Activated naive CD4-positive, alpha-beta T cell treated with anti-CD3 and anti-CD28 coated beads, Interleukin-2, amount 50 U/mL, for 24 hours (primary cell): Measurements from ENCODE around the gene TRAF3IP3.

ENCODE experiments used
- H3K27ac Mint-ChIP-seq: one replicate; pipeline ENCODE4 v1.8.0; 2021; ENCODE audit warnings: mild to moderate bottlenecking, mixed read lengths
- H3K27me3 Mint-ChIP-seq: one replicate; pipeline ENCODE4 v1.8.0; 2021; ENCODE audit warnings: mixed read lengths
- H3K36me3 Mint-ChIP-seq: one replicate; pipeline ENCODE4 v1.8.0; 2021; ENCODE audit warnings: mixed read lengths
- H3K4me1 Mint-ChIP-seq: one replicate; pipeline ENCODE4 v1.8.0; 2021; ENCODE audit warnings: mixed read lengths
- H3K4me3 Mint-ChIP-seq: one replicate; pipeline ENCODE4 v1.8.0; 2021; ENCODE audit warnings: mild to moderate bottlenecking, mixed read lengths
- H3K9me3 Mint-ChIP-seq: one replicate; pipeline ENCODE4 v1.8.0; 2021; ENCODE audit warnings: mixed read lengths

TRAF3IP3 gene

DNA sequence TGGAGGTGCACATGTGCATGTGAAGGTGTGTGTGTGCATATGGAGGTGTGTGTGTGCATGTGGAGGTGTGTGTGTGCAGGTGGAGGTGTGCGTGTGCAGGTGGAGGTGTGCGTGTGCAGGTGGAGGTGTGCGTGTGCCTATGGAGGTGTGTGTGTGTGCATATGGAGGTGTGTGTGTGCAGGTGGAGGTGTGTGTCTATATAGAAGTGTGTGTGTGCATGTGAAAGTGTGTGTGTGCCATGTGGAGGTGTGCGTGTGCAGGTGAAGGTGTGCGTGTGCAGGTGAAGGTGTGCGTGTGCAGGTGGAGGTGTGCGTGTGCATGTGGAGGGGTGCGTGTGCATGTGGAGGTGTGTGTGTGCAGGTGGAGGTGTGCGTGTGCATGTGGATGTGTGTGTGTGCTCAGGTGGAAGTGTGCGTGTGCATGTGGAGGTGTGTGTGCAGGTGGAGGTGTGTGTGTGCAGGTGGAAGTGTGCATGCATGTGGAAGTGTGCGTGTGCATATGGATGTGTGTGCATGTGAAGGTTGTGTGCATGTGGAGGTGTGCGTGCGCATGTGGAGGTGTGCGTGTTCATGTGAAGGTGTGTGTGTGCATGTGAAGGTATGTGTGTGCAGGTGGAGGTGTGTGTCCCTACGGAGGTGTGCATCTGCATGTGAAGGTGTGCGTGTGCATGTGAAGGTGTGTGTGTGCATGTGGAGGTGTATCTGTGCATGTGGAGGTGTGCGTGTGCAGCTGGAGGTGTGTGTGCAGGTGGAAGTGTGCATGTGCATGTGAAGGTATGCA is 15.0 kb downstream of the TRAF3IP3 start:
- no peak overlapping the region for H3K27ac Mint-ChIP-seq
- peaks cover 35% of the 10 kb centered on the region for H3K4me1 Mint-ChIP-seq
- H3K27me3 Mint-ChIP-seq, result no peaks in the 10 kb centered on the region
- H3K4me3 Mint-ChIP-seq, result no peak overlapping the region
- H3K36me3 Mint-ChIP-seq, result peaks cover 31% of the 10 kb centered on the region
- H3K9me3 Mint-ChIP-seq, result no peaks in the 10 kb centered on the region

DNA sequence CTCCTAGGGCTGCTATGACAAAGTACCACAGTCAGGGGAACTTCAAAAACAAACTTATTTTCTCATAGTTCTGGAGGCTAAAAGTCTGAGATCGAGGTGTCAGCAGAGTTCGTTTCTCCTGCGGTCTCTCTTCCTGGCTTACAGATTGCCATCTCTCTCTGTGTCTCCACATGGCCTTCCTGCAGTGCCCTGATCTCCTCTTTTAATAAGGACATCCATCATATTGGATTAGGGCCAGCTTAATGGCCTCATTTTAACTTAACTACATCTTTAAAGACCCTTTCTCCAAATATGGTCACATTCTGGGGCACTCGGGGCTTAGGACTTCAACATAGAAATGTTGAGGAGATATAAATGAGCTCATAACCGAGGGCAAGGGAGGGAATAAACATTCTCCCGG is 16.3 kb downstream of the TRAF3IP3 start:
- Mint-ChIP-seq H3K27me3 (no peaks in the 10 kb centered on the region), H3K36me3 (peaks cover 31% of the 10 kb centered on the region), H3K4me1 (peaks cover 30% of the 10 kb centered on the region), H3K4me3 (no peak overlapping the region), H3K9me3 (no peaks in the 10 kb centered on the region), H3K27ac (no peak overlapping the region)

DNA sequence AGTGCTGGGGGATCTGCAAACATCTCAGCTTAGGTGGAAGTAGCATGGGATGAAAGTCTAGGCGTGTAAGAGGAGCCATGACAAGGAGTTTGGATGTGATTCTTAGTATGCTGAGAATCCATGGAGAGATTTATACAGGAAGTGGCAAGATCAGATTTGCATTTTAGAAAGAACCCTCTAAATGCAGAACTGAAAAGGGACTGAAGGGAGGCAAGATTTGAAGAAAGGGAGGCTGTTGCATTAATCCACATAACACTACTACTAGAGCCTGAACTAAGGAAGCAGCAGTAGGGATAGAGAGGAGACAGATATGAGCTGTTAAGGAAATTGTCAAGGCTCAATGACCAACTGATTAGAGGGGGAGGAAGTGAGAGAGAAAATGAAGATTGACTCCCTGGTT is 18.7 kb downstream of the TRAF3IP3 start:
- no peak overlapping the region for H3K4me3 Mint-ChIP-seq
- H3K4me1 Mint-ChIP-seq, result peaks cover 30% of the 10 kb centered on the region
- no peaks in the 10 kb centered on the region for H3K27me3 Mint-ChIP-seq
- peaks cover 41% of the 10 kb centered on the region for H3K36me3 Mint-ChIP-seq
- no peaks in the 10 kb centered on the region for H3K9me3 Mint-ChIP-seq
- peak overlapping the region; percentile 93 for H3K27ac Mint-ChIP-seq

DNA sequence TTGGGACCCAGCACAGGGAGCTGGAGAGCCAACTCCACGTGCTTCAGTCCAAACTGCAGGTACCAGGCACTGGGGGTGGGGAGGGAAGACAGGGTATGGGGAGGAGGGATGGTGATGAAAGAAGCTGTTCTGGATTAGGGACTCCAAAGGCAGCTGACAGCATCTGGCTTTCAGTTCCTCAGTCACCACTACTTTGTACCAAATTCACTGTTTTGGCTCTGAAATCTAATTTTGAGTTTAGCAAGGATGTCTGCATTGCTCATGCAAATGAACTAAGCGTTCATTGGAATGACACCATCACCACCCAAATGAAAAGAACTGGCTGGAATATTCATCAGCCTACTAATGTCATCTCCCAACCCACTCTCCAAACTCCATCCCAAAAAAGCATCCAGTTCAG is 19.8 kb downstream of the TRAF3IP3 start:
- H3K4me3 Mint-ChIP-seq, result no peak overlapping the region
- peak overlapping the region; percentile 66 for H3K27ac Mint-ChIP-seq
- H3K36me3 Mint-ChIP-seq, result peaks cover 44% of the 10 kb centered on the region
- H3K27me3 Mint-ChIP-seq, result no peaks in the 10 kb centered on the region
- peaks cover 34% of the 10 kb centered on the region for H3K4me1 Mint-ChIP-seq
- no peaks in the 10 kb centered on the region for H3K9me3 Mint-ChIP-seq

DNA sequence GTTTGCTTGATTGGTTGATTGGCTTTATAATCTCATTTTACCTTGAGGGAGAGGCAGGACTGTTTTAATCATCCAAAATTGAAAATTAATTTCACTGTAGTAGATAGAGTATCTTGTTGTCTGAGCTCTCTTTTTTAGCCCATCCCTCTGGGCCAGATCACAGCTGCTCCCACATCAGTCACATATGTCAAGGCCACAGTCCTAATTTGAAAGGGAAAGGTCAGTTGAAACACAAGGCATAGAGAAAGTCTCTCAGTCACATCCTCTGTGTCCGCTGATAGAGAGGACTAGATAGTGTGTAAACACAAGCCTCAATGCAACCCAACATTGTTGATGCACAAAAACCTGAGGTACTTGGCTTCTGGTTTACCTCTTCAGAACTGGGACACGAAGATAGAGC is 21.7 kb downstream of the TRAF3IP3 start:
- Mint-ChIP-seq H3K4me3 (no peak overlapping the region), H3K27me3 (no peaks in the 10 kb centered on the region), H3K9me3 (no peaks in the 10 kb centered on the region), H3K4me1 (peaks cover 34% of the 10 kb centered on the region), H3K36me3 (peaks cover 46% of the 10 kb centered on the region), H3K27ac (peak overlapping the region; percentile 61)

DNA sequence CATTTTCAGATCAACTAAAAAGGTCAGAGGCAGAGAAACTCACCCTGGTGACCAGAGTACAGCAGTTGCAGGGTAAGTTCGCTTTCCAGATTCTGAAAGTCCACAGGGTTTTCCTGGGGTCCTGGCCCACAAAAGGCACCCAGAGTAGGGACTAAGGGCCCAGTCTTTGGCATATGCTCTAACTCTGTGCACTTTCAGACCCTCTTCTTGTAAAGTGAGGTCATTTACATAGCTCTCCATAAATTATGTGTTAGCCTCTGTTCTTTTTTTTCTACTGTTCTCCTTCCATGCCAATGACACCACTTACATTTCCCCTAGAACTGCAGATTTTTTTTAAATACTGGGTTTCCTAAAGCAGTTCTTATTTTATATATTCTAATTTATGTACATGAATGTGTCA is 22.2 kb downstream of the TRAF3IP3 start:
- H3K4me3 Mint-ChIP-seq, result no peak overlapping the region
- peak overlapping the region; percentile 61 for H3K27ac Mint-ChIP-seq
- H3K9me3 Mint-ChIP-seq, result no peaks in the 10 kb centered on the region
- peaks cover 34% of the 10 kb centered on the region for H3K4me1 Mint-ChIP-seq
- H3K36me3 Mint-ChIP-seq, result peaks cover 45% of the 10 kb centered on the region
- H3K27me3 Mint-ChIP-seq, result no peaks in the 10 kb centered on the region

DNA sequence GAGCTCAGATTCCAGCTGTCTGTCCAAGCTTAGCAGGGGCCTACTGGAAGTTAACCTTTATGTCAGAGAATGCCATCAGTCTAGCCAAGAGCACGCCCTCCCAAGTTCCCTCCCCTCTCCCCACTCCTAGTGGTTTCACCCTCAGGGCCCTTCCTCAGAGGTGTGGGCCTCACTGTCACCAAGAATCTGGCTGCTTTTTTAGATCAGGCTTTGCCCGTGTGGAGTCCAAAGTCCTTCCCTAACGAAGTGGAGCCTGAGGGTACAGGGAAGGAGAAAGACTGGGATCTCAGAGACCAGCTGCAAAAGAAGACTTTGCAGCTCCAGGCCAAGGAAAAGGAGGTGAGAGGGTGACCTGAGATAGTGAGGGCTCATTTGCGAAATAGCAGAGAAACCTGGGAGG is 24.4 kb downstream of the TRAF3IP3 start:
- H3K9me3 Mint-ChIP-seq, result no peaks in the 10 kb centered on the region
- H3K4me1 Mint-ChIP-seq, result peaks cover 56% of the 10 kb centered on the region
- peaks cover 33% of the 10 kb centered on the region for H3K36me3 Mint-ChIP-seq
- H3K27me3 Mint-ChIP-seq, result no peaks in the 10 kb centered on the region
- H3K4me3 Mint-ChIP-seq, result no peak overlapping the region
- peak overlapping the region; percentile 85 for H3K27ac Mint-ChIP-seq

DNA sequence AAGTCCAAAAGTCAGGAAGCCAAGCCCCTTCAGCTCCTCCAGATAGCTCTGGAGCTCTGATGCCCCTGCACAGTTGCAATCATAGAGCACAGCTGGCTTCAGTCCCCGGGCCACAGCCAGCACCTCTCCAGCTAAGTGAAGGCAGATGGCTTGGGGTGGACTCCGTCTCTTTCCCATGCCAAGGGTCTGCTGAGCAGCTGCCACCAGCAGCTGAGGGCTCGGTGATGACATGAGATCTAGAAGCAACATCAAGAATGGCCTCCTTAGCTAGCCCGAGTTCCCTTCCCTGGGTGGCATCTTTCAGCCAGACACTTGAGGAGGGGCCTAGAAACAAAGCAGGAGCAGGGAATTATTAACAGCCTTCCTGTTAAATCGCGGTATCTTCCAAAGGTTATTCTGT is 27.5 kb downstream of the TRAF3IP3 start:
- Mint-ChIP-seq H3K4me1 (peaks cover 39% of the 10 kb centered on the region), H3K27me3 (peaks cover 2% of the 10 kb centered on the region), H3K9me3 (no peaks in the 10 kb centered on the region), H3K27ac (peak overlapping the region; percentile 100), H3K36me3 (peaks cover 17% of the 10 kb centered on the region), H3K4me3 (peak overlapping the region; percentile 99)

DNA sequence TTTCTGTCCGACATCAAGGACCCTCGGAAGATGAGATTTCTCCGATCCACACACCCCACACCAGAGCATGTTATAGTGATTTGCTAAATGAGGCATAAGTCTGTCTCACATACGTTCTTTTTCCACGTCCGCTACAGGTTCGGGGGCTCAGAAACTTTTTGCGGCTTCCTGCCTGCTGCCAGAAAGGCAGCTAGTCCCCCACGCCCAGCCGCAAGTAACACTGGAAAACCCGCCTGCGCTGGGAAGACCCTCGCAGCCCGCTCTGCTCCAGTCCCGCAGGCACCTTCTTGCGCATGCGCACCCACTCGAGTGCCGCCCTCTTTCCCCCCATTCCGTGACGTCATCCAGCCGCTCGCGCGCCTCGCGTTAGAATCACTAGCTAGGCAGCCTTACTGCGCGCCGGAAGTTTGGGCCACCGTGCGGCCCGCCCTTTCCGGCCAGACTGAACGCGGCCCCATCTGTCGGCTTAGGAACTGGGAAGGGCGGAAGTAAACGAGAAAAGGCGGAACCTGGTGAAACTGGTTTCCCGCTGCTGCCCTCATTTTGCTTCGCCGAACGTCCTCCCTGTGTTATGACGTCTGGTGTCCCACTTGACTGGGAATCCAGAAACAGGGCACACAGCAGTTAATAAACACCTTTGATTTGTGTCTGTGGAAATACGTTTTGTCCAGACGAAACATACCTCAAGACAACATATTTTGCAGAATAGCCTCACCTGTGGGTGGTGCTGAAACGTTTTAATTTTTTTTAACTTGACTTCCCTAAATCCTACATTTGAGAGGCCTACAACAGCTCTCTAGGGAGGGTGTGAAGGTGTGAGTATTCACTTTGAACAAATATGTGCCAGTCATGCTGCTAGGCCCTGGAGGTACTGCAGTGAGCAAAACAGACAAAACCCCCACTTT is 28.7 kb downstream of the TRAF3IP3 start, which contains the start of gene C1orf74:
Gene C1orf74, minus strand, starts transcription at position 295 of the 905 bp plus-strand sequence. CDS start 925 bp downstream, outside the sequence.
- Mint-ChIP-seq H3K27me3 (peaks cover 2% of the 10 kb centered on the region), H3K27ac (peak within 1 kb of the TSS; percentile 100), H3K4me3 (peak within 1 kb of the TSS; percentile 99), H3K9me3 (no peaks in the 10 kb centered on the region), H3K36me3 (peaks cover 10% of the 10 kb centered on the region), H3K4me1 (peaks cover 32% of the 10 kb centered on the region)

DNA sequence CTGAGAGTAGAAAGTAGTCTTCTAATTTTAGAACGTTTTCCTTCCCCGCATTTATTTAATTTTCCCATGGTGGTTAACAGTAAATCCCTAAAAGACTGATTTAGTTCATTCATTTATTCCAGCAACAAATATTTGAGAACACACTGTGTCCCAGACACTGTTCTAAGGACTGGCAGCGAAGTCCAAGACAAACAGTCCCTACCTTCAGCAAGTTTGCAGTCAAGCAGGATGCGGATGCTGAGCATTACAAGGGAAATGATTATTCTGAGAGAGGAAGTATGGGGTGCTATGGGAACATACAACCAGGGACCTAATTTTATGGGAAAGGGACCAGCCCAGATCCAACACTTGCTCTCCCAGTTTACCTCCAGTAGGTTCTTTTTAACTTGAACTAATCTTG is 29.7 kb downstream of the TRAF3IP3 start:
- Mint-ChIP-seq H3K4me3 (peak overlapping the region; percentile 99), H3K9me3 (no peaks in the 10 kb centered on the region), H3K27me3 (peaks cover 2% of the 10 kb centered on the region), H3K4me1 (peaks cover 26% of the 10 kb centered on the region), H3K36me3 (peaks cover 9% of the 10 kb centered on the region), H3K27ac (peak overlapping the region; percentile 100)

DNA sequence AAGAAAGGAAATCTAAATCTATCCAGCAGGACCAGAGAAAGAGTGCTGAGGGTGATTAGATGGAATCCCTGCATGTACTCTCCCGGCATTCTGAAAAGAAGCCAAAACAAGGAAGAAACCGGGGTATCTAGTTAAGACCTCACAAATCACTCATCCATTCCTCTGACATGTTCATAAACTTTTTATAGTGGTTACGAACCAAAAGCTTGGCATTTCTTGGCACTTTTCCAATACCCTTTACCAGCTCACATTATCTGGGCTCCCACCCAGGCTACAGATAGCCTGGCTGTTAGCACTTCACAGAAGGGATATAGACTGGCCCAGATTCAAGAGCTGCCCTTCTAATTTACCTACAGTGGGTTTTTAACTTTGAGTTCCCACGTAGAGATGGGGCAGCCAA is 30.3 kb downstream of the TRAF3IP3 start:
- Mint-ChIP-seq H3K27ac (no peak overlapping the region), H3K4me1 (peaks cover 26% of the 10 kb centered on the region), H3K27me3 (peaks cover 2% of the 10 kb centered on the region), H3K36me3 (peaks cover 11% of the 10 kb centered on the region), H3K9me3 (no peaks in the 10 kb centered on the region), H3K4me3 (no peak overlapping the region)

DNA sequence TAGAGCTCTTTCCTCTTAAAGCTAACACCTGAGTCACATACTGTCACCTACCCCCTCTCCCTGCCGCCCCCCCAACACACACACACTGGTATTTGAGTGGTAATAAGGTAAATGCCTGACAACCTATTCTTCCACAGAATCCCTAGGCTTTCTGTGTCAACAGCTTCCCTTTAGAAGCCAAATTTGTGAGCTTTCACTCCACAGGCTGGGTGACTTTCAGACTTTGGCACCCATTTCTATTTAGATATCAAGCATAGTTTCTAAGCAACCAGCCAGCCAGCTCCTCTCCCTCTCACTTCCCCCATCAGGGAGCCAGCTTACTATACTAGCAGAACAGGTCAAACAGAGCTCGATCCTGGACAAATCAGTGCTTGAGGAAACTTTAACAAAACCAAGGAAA is 31.7 kb downstream of the TRAF3IP3 start:
- Mint-ChIP-seq H3K27me3 (peaks cover 4% of the 10 kb centered on the region), H3K4me3 (no peak overlapping the region), H3K27ac (no peak overlapping the region), H3K4me1 (peaks cover 26% of the 10 kb centered on the region), H3K9me3 (no peaks in the 10 kb centered on the region), H3K36me3 (peaks cover 7% of the 10 kb centered on the region)

DNA sequence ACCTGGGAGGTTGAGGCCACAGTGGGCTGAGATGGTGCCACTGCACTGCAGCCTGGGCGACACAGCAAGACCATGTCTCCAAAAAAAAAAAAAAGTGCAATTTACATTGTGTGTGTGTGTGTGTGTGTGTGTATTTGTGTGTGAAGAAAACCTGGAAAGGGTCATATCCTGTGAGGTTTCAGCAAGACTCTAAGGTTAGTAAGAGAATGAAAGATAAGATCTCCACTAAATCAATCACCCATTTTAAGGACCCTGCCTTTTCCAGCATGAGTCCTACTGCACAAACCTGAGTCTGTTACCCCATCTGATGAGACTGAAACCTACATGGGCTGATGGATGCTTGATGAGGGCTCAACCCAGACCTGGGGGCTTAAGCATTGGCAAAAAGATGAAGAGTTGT is 33.4 kb downstream of the TRAF3IP3 start:
- Mint-ChIP-seq H3K27me3 (peaks cover 6% of the 10 kb centered on the region), H3K36me3 (peaks cover 10% of the 10 kb centered on the region), H3K9me3 (peaks cover 5% of the 10 kb centered on the region), H3K27ac (no peak overlapping the region), H3K4me1 (peaks cover 14% of the 10 kb centered on the region), H3K4me3 (no peak overlapping the region)

DNA sequence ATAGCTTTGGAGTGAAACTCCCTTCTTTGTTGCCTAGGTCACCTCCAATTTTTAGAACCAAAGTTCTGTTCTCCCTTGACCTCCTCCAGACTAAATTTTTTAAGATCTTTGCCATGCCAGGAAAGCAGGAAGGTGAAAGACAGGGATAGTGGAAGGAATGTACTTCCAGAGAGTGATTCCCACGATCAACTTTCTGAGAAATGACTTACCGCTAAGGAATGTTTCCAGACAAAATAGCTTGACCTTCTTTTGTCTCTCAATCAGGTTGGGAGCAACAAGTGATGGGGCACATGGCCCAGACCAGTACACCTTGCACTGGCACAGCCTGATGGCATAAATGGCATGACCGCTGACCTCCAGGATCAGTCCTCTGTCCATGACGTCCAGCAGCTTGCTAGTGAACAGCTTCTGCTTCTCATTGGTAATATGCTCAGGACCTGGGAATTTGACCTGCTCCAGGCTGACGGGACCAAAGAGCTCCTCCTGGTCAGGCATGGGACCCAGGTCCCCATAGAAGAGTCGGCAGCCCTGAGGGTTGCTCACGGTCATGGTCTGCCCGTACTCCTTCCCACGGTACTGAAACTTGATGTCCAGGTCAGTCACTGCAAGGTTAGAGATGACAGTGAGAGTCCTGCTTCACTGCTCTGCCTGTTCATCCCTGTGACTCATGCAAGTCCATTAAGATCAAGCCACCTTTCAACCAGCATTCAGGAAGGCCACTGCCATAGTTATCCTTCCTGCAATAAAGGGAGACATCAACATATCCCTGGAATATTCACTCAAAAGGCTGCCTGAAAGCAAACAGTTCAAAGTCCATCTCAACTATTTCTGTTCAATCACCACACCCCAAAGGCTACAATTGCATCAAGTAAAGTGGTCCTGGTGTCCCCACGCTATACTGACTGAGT is 34.7 kb downstream of the TRAF3IP3 start:
- Mint-ChIP-seq H3K36me3 (peaks cover 7% of the 10 kb centered on the region), H3K4me1 (peaks cover 2% of the 10 kb centered on the region), H3K9me3 (peaks cover 5% of the 10 kb centered on the region), H3K4me3 (no peak overlapping the region), H3K27ac (peak overlapping the region; percentile 5), H3K27me3 (peaks cover 6% of the 10 kb centered on the region)

DNA sequence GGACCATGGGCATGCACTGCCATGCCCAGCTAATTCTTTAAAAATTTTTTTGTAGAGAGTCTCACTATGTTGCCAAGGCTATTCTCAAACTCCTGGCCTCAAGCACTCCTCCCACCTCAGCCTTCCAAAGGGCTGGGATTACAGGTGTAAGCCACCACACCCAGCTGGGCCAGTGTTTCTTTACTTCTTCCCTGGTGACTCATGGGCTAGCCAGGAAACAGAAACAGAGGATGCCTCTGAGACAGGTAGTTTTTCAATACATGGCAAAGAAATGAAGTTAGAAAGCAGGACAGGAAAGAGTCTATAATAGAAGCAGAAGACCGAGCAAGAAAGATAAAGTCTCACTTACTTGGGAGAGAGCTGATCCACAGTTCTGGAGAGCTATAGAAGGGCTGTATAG is 36.1 kb downstream of the TRAF3IP3 start:
- peaks cover 6% of the 10 kb centered on the region for H3K27me3 Mint-ChIP-seq
- H3K9me3 Mint-ChIP-seq, result peaks cover 5% of the 10 kb centered on the region
- no peak overlapping the region for H3K27ac Mint-ChIP-seq

More for the DNA sequence above, 36.1 kb downstream of the TRAF3IP3 start:
- Mint-ChIP-seq H3K36me3 (peaks cover 7% of the 10 kb centered on the region), H3K4me3 (no peak overlapping the region), H3K4me1 (no peaks in the 10 kb centered on the region)
